ELF-1 (cell line): ENCODE data around the gene CASP5.
"Not testable (repeated sequence)": the region's sequence is repeated elsewhere in the genome, so short reads cannot be mapped to it uniquely, and the experiment has no call there.

Source experiments
- DNase-seq: peaks from one replicate; pipeline ENCODE4 v3.0.0-alpha.2; 2016; ENCODE audit warnings: low read depth, low spot score

The CASP5 gene

DNA sequence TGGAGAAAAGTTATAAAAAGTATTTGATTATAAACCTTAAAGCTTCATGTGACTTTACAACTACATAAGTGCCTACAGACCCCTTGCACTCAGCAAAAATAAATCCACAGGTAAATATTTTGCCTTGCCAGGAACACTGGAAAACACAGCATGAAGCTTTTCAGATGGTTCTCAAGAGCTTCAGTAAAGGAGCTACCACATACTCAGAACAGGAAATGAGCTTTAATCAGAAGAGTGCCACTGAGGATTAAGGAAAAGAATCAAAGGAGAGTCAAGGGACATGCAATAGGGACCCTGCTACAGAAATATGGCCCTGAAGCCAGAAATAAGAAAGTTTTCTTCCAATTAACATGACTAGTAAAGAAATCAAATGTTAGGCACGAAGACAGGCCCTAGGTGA is 10.8 kb upstream of the CASP5 start:
- no peak for DNase-seq

- no peak for DNase-seq
Observed at GRCh38 chr11:105033343-105033742, 10.4 kb upstream of the CASP5 start.

- DNase-seq: no peak
Observed at GRCh38 chr11:105032495-105032894, 9.5 kb upstream of the CASP5 start.

DNA sequence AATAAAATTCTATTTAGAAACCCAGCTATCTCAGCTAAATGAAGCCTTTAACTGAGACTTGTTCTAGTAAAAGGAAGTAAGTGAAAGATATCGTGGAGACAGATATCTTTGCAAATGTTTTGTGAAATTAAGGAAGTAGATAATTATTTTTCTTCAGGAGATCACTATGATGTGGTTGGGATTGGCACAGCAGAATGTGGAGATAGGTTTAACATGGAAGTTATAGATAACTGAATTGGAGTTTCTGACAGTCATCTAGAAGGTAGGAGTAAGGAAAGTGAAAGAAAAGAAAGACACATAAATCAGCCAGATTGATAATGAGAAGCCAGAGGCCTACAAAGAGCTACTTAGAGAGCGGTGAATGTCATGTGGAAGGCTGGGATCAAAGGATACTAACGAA is 4.7 kb upstream of the CASP5 start:
- DNase-seq: no peak

DNA sequence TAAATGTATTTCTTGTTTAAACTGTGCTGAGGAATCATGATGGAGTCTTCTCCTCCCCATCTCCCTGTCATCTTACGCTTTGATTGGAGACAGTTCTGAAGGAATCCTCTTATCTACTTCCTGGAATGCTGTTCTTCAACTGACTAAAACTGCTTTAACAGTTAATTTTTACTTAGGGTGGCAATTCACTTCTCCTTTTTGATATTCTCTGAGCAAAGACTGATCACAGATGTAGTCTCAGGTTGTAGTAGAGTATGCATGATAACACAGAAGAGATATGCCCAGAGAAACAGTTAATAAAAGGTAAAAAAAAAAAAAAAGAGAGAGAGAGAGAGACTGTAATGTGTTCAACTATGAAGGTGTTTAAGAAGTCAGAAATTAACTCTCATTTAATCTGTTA is 1.4 kb upstream of the CASP5 start:
- no peak for DNase-seq

GRCh38 chr11:105022527-105022926 is 441 bp downstream of the CASP5 start:
- no peak for DNase-seq

DNA sequence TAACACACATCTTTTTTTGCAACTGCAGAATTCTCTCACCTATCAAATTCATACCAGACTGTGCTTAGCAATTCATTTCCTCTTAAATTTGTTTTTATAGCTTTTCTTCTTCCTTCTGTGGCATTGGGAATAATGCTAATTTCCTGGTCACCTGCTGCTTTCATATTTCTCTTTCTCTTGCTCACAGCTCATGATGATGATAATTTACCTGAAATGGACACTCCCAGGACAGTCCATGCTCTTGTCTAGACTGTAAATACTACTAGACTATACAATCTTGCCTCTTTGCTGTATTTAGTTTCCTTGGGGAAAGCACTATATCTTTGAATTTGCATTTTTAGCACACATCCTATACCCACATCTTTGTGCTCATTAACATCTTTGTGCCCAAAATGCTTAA is 15.5 kb downstream of the CASP5 start:
- no peak for DNase-seq

GRCh38 chr11:105005451-105005845 is 17.5 kb downstream of the CASP5 start:
- no peak for DNase-seq

GRCh38 chr11:105004021-105004420 is 18.9 kb downstream of the CASP5 start:
- no peak for DNase-seq

DNA sequence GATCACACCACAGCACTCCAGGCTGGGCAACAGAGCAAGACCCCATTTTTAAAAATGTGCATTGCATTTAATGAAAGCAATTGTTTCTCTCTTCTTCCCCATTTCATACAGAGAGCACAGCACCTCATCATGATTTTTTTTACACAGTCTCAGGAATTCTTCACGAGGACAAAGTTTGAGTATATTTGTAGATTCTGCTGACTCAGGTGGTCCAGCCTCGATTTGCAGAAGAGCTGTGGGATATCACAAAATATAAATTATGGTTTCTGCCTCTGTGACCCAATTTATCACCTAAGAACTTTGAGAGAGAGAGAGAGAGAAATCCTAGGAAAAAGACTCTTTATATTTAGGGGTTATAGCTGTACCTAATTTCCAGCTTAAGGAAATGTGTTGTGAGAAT is 19.8 kb downstream of the CASP5 start:
- no peak for DNase-seq

DNA sequence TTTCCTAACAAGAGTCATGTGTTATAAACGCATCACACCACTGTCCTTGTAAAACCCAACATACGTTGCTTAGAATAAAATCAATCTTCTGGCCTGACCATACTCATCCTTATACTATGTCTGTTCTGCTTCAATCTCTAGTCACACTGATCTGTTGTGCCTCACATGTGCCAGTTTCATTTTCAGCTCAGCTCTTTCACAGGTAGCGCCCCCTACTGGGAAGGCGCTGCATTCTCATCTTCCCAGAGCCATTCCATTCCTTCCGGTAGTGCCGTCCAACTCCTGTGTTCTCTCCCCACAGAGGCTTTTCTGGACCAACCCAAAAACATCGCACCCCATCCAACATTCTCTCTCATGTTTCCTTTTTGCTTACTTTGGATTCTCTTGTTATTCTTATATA is 22.2 kb downstream of the CASP5 start:
- DNase-seq: peak; percentile 64

DNA sequence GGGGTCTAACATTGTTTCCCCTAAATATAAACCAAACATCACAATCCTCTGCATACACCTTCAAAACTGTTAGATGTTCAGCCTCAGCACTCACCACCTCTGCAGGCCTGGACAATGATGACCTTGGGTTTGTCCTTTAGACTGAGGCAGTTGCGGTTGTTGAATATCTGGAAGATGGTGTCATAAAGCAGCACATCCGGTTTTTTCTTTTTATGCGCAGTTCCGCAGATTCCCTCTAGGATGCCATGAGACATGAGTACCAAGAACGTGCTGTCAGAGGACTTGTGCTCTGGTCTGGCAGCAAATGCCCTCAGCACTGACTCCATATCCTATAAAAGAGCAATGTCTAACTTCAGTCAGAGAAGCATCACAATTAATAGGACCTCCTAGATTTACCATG is 22.8 kb downstream of the CASP5 start:
- DNase-seq: peak; percentile 23

GRCh38 chr11:104999721-105000120 is 23.2 kb downstream of the CASP5 start:
- no peak for DNase-seq

DNA sequence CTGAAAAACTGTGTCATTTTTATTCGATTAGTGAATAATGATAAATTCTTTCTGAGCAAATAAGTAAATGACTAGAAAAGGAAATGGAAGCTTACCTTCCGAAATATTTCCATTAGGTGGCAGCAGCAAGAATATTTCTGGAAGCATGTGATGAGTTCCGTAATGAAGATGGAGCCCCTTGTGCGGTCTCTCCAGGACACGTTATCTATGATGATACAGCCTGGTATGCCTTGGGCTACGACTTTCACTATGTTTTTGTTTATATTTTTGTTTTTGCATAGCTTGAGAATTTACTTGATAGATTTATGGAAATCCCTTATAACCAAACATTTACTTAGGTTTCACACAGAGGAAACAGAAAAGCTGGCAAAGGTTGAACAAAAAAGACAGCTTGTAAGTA is 25.7 kb downstream of the CASP5 start:
- no peak for DNase-seq

- no peak for DNase-seq
Observed at GRCh38 chr11:104995001-104995408, 28.0 kb downstream of the CASP5 start.

DNA sequence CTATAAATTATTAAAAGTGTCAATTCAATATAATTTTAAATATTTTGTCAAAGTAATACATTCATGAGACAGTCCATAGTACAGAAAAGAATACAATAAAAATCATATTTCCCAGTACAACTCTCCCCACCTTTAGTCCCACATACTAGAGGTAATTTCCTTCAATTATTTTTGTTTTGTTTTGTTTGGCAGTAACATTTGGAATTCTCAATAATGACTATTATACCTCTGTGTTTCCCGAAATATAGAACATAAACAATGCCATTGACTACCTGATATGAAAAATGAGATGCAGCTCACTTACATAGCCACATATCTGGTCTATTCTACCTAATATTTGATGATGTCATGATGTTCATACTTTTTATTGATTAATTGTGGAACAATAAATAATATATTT is 30.2 kb downstream of the CASP5 start:
- DNase-seq: no peak

GRCh38 chr11:104991994-104992393 is 31.0 kb downstream of the CASP5 start:
- DNase-seq: no peak

DNA sequence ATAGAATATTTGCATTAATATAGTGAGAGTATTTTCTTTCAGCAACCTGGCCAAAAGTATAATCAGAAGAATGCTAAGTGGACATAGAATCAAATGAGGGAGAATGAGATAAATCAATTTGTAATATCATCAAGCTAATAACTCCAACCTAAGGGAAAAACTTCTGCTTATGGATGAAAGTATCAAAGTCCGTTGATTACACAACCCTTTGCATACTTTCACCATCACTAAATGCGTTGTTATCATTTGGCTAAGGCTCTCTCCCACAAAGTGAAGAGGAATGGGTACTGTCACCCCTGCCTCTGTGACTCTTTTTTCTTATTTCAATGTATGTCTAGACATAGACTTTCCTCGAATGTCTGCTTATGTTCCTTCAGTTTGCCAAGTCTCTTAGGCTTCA is 38.2 kb downstream of the CASP5 start:
- DNase-seq: no peak

DNA sequence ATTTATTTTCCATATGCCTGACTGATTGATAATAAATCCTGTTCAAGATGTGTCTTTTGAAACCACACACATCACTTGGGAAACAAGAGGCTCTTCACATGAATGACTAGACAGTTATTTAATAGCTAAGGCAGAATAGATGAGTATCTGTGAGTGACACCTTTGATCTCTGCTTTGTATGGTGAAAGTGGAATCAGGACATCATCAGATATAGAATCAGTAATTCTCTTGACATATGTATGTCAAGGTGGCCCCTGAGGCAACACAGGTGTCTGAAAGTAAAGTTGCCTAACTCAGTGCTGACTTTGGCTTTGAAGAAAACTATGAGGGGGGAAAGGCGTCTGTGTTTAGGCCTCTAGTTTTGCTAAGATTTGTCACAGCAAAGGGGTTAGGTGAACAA is 43.1 kb downstream of the CASP5 start:
- no peak for DNase-seq

GRCh38 chr11:104973616-104974015 is 49.4 kb downstream of the CASP5 start:
- no peak for DNase-seq

DNA sequence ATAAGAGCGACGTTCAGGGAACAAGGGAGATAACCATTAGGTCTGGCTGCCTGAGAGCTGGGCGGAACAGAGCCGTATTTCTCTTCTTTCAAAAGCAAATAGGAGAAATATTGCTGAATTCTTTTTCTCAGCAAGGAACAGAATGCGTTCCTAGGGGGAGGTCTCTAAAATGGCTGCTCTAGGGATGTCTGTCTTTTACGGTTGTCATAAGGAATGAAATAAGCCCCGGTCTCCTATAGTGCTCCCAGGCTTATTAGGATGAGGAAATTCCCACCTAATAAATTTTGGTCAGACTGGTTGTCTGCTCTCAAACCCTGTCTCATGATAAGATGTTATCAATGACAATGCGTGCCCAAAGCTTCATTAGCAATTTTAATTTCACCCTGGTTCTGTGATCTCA is 50.0 kb downstream of the CASP5 start:
- DNase-seq: not testable (repeated sequence)

GRCh38 chr11:104970756-104971155 is 52.2 kb downstream of the CASP5 start:
- no peak for DNase-seq

GRCh38 chr11:104968856-104969776 is 53.9 kb downstream of the CASP5 start:
- peak; percentile 14 for DNase-seq
